SK-N-MC (cell line): ENCODE measurements around the gene IRX2.

ENCODE experiments used
- EZH2 ChIP-seq: fragments of 200-600 bp; sonication (generic); IDR thresholded peaks from one replicate; pipeline ENCODE4 v1.6.1; 2017; ENCODE audit warnings: antibody characterized with exemption
- POLR2AphosphoS5 ChIP-seq: IDR thresholded peaks from 2 replicates; pipeline ENCODE4 v1.6.1; 2012; ENCODE audit warnings: mild to moderate bottlenecking, low read depth, low read length, borderline replicate concordance

DNA sequence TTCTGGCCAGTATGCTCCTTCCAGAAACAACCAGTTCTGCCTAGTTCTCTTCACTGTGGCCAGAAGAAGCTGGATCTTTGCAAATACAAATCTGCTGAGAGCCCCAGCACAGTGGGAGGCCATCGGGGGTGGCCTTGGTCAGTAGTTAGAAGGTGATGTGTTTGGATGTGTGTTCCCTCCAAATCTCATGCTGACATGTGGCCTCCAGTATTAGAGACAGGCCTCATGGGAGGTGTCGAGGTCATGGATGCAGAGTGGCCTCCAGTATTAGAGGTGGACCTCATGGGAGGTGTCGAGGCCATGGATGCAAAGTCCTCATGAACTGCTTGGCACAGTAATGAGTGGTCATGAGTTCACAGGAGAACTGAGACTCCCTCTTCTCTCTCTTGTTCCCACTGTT, 7.6 kb upstream of the IRX2 start:
- no peak for TF ChIP-seq EZH2
- TF ChIP-seq POLR2AphosphoS5, result no peak
